Adipocyte (in vitro differentiated cells): ENCODE results near the gene KRTAP9-3.
"Not testable (repeated sequence)": the region's sequence is repeated elsewhere in the genome, so short reads cannot be mapped to it uniquely, and the experiment has no call there.

Source experiments
- DNase-seq: peaks from one replicate; pipeline ENCODE4 v3.0.0-alpha.2; 2015; ENCODE audit warnings: low read depth
- H3K27me3 ChIP-seq: replicated peaks from 2 replicates; pipeline ENCODE4 v1.7.0; 2013; ENCODE audit warnings: mild to moderate bottlenecking, low read length, moderate library complexity; ENCODE audit not compliant: control insufficient read depth, insufficient read depth
- H3K36me3 ChIP-seq: 2 replicates; pipeline ENCODE4 v1.7.0; 2013; ENCODE audit warnings: low read length, mild to moderate bottlenecking, moderate library complexity; ENCODE audit not compliant: control insufficient read depth, insufficient read depth, severe bottlenecking
- H3K4me1 ChIP-seq: 2 replicates; pipeline ENCODE4 v1.7.0; 2013; ENCODE audit warnings: mild to moderate bottlenecking, low read length, moderate library complexity; ENCODE audit not compliant: control insufficient read depth, insufficient read depth
- H3K4me3 ChIP-seq: 2 replicates; pipeline ENCODE4 v1.7.0; 2013; ENCODE audit warnings: mild to moderate bottlenecking, low read length, moderate library complexity
- H3K9ac ChIP-seq: 2 replicates; pipeline ENCODE4 v1.7.0; 2013; ENCODE audit warnings: mild to moderate bottlenecking, low read length, moderate library complexity
- H3K9me3 ChIP-seq: 2 replicates; pipeline ENCODE4 v1.7.0; 2013; ENCODE audit warnings: mild to moderate bottlenecking, low read length, moderate library complexity; ENCODE audit not compliant: control insufficient read depth

Gene KRTAP9-3

GRCh38 chr17:41254861-41255260 lies 22.6 kb downstream of the KRTAP9-3 start:
- no peak overlapping the region for H3K4me3 ChIP-seq
- no peaks in the 10 kb centered on the region for H3K36me3 ChIP-seq
- DNase-seq: no peak
- peaks cover 23% of the 10 kb centered on the region for H3K4me1 ChIP-seq
- H3K9me3 ChIP-seq: no peaks in the 10 kb centered on the region
- H3K9ac ChIP-seq: no peak overlapping the region
- no peaks in the 10 kb centered on the region for H3K27me3 ChIP-seq

GRCh38 chr17:41255381-41256290 lies 23.4 kb downstream of the KRTAP9-3 start, which contains the start of gene KRTAP9-9:
KRTAP9-9 (plus strand) TSS chr17:41255384.
- not testable (repeated sequence) for H3K27me3 ChIP-seq, H3K9ac ChIP-seq, H3K9me3 ChIP-seq, H3K36me3 ChIP-seq, H3K4me3 ChIP-seq
- peak; percentile 43 for DNase-seq
- H3K4me1 ChIP-seq: peaks cover 23% of the 10 kb centered on the region

GRCh38 chr17:41256291-41256685 lies 24.0 kb downstream of the KRTAP9-3 start:
- no peak overlapping the region for H3K4me3 ChIP-seq

GRCh38 chr17:41258406-41258805 lies 26.2 kb downstream of the KRTAP9-3 start:
- peak; percentile 73 for DNase-seq
- peaks cover 6% of the 10 kb centered on the region for H3K27me3 ChIP-seq

More at GRCh38 chr17:41256291-41256685, 24.0 kb downstream of the KRTAP9-3 start:
- H3K36me3 ChIP-seq: no peaks in the 10 kb centered on the region
- H3K27me3 ChIP-seq: no peaks in the 10 kb centered on the region
- H3K9me3 ChIP-seq: no peaks in the 10 kb centered on the region
- H3K4me1 ChIP-seq: peaks cover 23% of the 10 kb centered on the region
- DNase-seq: peak; percentile 39
- no peak overlapping the region for H3K9ac ChIP-seq

GRCh38 chr17:41263212-41263611 lies 31.0 kb downstream of the KRTAP9-3 start:
- H3K9me3 ChIP-seq: no peaks in the 10 kb centered on the region
- H3K4me3 ChIP-seq: no peak overlapping the region
- DNase-seq: no peak
- peaks cover 13% of the 10 kb centered on the region for H3K4me1 ChIP-seq
- H3K36me3 ChIP-seq: no peaks in the 10 kb centered on the region
- H3K9ac ChIP-seq: no peak overlapping the region
- H3K27me3 ChIP-seq: peaks cover 10% of the 10 kb centered on the region

More at GRCh38 chr17:41258406-41258805, 26.2 kb downstream of the KRTAP9-3 start:
- Histone ChIP-seq H3K36me3 (no peaks in the 10 kb centered on the region), H3K4me1 (peaks cover 18% of the 10 kb centered on the region), H3K4me3 (no peak overlapping the region), H3K9ac (no peak overlapping the region), H3K9me3 (no peaks in the 10 kb centered on the region)

- no peaks in the 10 kb centered on the region for H3K9me3 ChIP-seq
- H3K4me1 ChIP-seq: no peaks in the 10 kb centered on the region
- DNase-seq: no peak
- H3K9ac ChIP-seq: no peak overlapping the region
- H3K36me3 ChIP-seq: no peaks in the 10 kb centered on the region
- no peak overlapping the region for H3K4me3 ChIP-seq
- H3K27me3 ChIP-seq: peaks cover 10% of the 10 kb centered on the region
Measured at GRCh38 chr17:41264599-41264998, 32.4 kb downstream of the KRTAP9-3 start.

- Histone ChIP-seq H3K9me3 (no peaks in the 10 kb centered on the region), H3K9ac (no peak within 1 kb of the TSS), H3K27me3 (peaks cover 10% of the 10 kb centered on the region), H3K36me3 (no peaks in the 10 kb centered on the region), H3K4me3 (no peak within 1 kb of the TSS), H3K4me1 (no peaks in the 10 kb centered on the region)
- no peak for DNase-seq
Measured at GRCh38 chr17:41265078-41265477, 32.8 kb downstream of the KRTAP9-3 start, which contains the start of gene KRTAP9-6. KRTAP9-6 (plus strand) TSS chr17:41265378; CDS start chr17:41265378, 0 bp downstream.

GRCh38 chr17:41267711-41268110 lies 35.5 kb downstream of the KRTAP9-3 start:
- no peak for DNase-seq
- no peak overlapping the region for H3K9ac ChIP-seq
- H3K36me3 ChIP-seq: no peaks in the 10 kb centered on the region
- H3K4me1 ChIP-seq: no peaks in the 10 kb centered on the region
- H3K4me3 ChIP-seq: no peak overlapping the region
- H3K9me3 ChIP-seq: no peaks in the 10 kb centered on the region
- H3K27me3 ChIP-seq: peaks cover 7% of the 10 kb centered on the region

- not testable (repeated sequence) for H3K9me3 ChIP-seq, H3K27me3 ChIP-seq, H3K4me1 ChIP-seq, H3K4me3 ChIP-seq, H3K9ac ChIP-seq, DNase-seq, H3K36me3 ChIP-seq
Measured at GRCh38 chr17:41271323-41271722, 39.1 kb downstream of the KRTAP9-3 start.

- no peak overlapping the region for H3K9ac ChIP-seq
- H3K9me3 ChIP-seq: no peaks in the 10 kb centered on the region
- DNase-seq: no peak
- H3K4me3 ChIP-seq: no peak overlapping the region
- peaks cover 6% of the 10 kb centered on the region for H3K27me3 ChIP-seq
- H3K36me3 ChIP-seq: no peaks in the 10 kb centered on the region
- no peaks in the 10 kb centered on the region for H3K4me1 ChIP-seq
Measured at GRCh38 chr17:41271858-41272257, 39.6 kb downstream of the KRTAP9-3 start.

GRCh38 chr17:41275648-41276190 lies 43.5 kb downstream of the KRTAP9-3 start, which contains the start of gene KRTAP9-7:
KRTAP9-7 (plus strand) TSS chr17:41275698; CDS start chr17:41275698, 0 bp downstream.
- not testable (repeated sequence) for H3K9me3 ChIP-seq, H3K4me1 ChIP-seq, H3K4me3 ChIP-seq, DNase-seq, H3K27me3 ChIP-seq, H3K9ac ChIP-seq, H3K36me3 ChIP-seq
